Progenitor cell of endocrine pancreas (in vitro differentiated cells): ENCODE data around the gene BTBD17. TPM values are rescaled to one million over a fixed set of nuclear protein-coding genes. Genes with fewer than 3 reads are reported as not detected.

Source experiments
- DNase-seq: peaks from one replicate; pipeline ENCODE4 v3.0.0; 2021; ENCODE audit warnings: low spot score; ENCODE audit not compliant: unreplicated experiment
- H3K27ac Mint-ChIP-seq: 2 replicates; pipeline ENCODE4 v1.8.0; 2021; ENCODE audit warnings: mild to moderate bottlenecking, moderate library complexity, mixed read lengths
- H3K27me3 Mint-ChIP-seq: 2 replicates; pipeline ENCODE4 v1.8.0; 2021; ENCODE audit warnings: mixed read lengths
- H3K36me3 Mint-ChIP-seq: 2 replicates; pipeline ENCODE4 v1.8.0; 2022; ENCODE audit warnings: mixed read lengths; ENCODE audit not compliant: insufficient read depth
- H3K4me1 Mint-ChIP-seq: 2 replicates; pipeline ENCODE4 v1.8.0; 2021; ENCODE audit warnings: low read depth, mixed read lengths
- H3K4me3 Mint-ChIP-seq: 2 replicates; pipeline ENCODE4 v1.8.0; 2021; ENCODE audit warnings: low read depth, mild to moderate bottlenecking, moderate library complexity, mixed read lengths
- H3K9me3 Mint-ChIP-seq: 2 replicates; pipeline ENCODE4 v1.8.0; 2021; ENCODE audit warnings: low read depth, mixed read lengths
- total RNA-seq: library from RNA; stranded (reverse); gene quantifications from 2 replicates; pipeline ENCODE4 v1.2.1, GENCODE V29; 2021
- TF ChIP-seq, protein P1 (sequence below): fragments of 200-600 bp; sonication (generic); IDR thresholded peaks from one replicate; pipeline ENCODE4 v1.5.0; 2021; ENCODE audit warnings: antibody characterized with exemption, mild to moderate bottlenecking; ENCODE audit not compliant: unreplicated experiment

The BTBD17 gene
- total RNA-seq, 1 donor from 2014 or later = 3.4 TPM

- TF ChIP-seq, protein P1, sequence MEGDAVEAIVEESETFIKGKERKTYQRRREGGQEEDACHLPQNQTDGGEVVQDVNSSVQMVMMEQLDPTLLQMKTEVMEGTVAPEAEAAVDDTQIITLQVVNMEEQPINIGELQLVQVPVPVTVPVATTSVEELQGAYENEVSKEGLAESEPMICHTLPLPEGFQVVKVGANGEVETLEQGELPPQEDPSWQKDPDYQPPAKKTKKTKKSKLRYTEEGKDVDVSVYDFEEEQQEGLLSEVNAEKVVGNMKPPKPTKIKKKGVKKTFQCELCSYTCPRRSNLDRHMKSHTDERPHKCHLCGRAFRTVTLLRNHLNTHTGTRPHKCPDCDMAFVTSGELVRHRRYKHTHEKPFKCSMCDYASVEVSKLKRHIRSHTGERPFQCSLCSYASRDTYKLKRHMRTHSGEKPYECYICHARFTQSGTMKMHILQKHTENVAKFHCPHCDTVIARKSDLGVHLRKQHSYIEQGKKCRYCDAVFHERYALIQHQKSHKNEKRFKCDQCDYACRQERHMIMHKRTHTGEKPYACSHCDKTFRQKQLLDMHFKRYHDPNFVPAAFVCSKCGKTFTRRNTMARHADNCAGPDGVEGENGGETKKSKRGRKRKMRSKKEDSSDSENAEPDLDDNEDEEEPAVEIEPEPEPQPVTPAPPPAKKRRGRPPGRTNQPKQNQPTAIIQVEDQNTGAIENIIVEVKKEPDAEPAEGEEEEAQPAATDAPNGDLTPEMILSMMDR = no peak
- DNase-seq = no peak
- H3K4me1 Mint-ChIP-seq = peaks cover 29% of the 10 kb centered on the region
- peak overlapping the region; percentile 59 for H3K4me3 Mint-ChIP-seq
- H3K27ac Mint-ChIP-seq = peak overlapping the region; percentile 62
- H3K27me3 Mint-ChIP-seq = no peaks in the 10 kb centered on the region
- H3K9me3 Mint-ChIP-seq = no peaks in the 10 kb centered on the region
- no peaks in the 10 kb centered on the region for H3K36me3 Mint-ChIP-seq
These were observed 8.2 kb upstream of the BTBD17 start for GRCh38 chr17:74369665-74370490.

GRCh38 chr17:74369221-74369620, 7.6 kb upstream of the BTBD17 start:
- Mint-ChIP-seq H3K4me3 (peak overlapping the region; percentile 59), H3K9me3 (no peaks in the 10 kb centered on the region)

GRCh38 chr17:74368341-74369081, 6.8 kb upstream of the BTBD17 start:
- Mint-ChIP-seq H3K9me3 (no peaks in the 10 kb centered on the region), H3K27me3 (no peaks in the 10 kb centered on the region), H3K4me3 (no peak overlapping the region), H3K27ac (no peak overlapping the region), H3K4me1 (peaks cover 17% of the 10 kb centered on the region), H3K36me3 (no peaks in the 10 kb centered on the region)
- peak; percentile 62 for DNase-seq
- TF ChIP-seq, protein P1 = peak; percentile 86

More at GRCh38 chr17:74369221-74369620, 7.6 kb upstream of the BTBD17 start:
- Mint-ChIP-seq H3K27ac (peak overlapping the region; percentile 62), H3K27me3 (no peaks in the 10 kb centered on the region), H3K4me1 (peaks cover 23% of the 10 kb centered on the region), H3K36me3 (no peaks in the 10 kb centered on the region)
- TF ChIP-seq, protein P1 = no peak
- no peak for DNase-seq

GRCh38 chr17:74367206-74367605, 5.5 kb upstream of the BTBD17 start, which contains the start of gene GPR142:
Gene GPR142 (plus strand): TSS chr17:74367506. CDS start chr17:74369541, 2,035 bp downstream.
- peaks cover 9% of the 10 kb centered on the region for H3K4me1 Mint-ChIP-seq
- H3K27ac Mint-ChIP-seq = no peak within 1 kb of the TSS
- DNase-seq = no peak
- peaks cover 3% of the 10 kb centered on the region for H3K27me3 Mint-ChIP-seq
- TF ChIP-seq, protein P1 = no peak
- no peaks in the 10 kb centered on the region for H3K9me3 Mint-ChIP-seq
- H3K4me3 Mint-ChIP-seq = no peak within 1 kb of the TSS
- no peaks in the 10 kb centered on the region for H3K36me3 Mint-ChIP-seq

DNA sequence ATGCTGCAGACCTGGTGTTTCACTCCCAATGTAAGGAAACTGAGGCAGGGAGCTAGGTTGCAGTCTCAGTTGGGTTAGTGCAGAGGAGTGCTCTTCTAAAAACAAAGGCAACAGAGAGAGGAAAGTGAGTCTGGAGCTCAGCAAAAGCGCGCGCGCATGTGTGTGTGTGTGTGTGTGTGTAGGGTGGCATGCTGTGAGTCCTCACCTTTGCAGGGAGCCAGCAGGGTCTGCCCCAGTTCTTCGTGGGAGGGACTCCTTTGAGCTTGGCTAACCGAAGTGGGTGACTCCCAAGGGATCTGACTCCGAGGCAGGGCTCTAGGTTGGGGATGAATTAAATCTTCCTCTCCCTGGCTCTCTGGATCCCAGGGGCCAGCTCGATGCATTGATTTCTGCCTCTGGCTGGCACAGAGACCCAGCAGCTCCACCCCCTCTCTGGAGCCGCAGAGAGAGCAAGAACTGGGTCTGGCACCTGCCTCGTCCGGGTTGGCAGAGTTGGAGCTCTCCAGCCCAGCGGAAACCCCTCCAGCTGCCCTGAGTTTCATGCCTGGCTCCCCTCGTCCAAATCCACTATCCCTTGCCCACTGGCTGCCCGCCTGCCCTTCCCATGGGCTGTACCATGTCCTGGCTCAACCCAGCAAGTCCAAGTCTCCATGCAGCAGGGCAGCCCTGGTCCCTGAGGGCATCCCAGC, 1.3 kb upstream of the BTBD17 start:
- H3K27ac Mint-ChIP-seq = no peak overlapping the region

More for the DNA sequence above, 1.3 kb upstream of the BTBD17 start:
- Mint-ChIP-seq H3K4me3 (no peak overlapping the region), H3K4me1 (peaks cover 5% of the 10 kb centered on the region), H3K27me3 (peaks cover 14% of the 10 kb centered on the region), H3K36me3 (no peaks in the 10 kb centered on the region), H3K9me3 (no peaks in the 10 kb centered on the region)
- no peak for DNase-seq
- TF ChIP-seq, protein P1 = no peak
